GM06990 (cell line): ENCODE measurements around the gene GFPT1.

Experiments
- DNase-seq: peaks from one replicate; pipeline ENCODE4 v3.0.0-alpha.2; 2011; ENCODE audit not compliant: insufficient read length; ENCODE audit errors: extremely low read depth
- H3K27me3 ChIP-seq: replicated peaks from 2 replicates; pipeline ENCODE4 v1.6.0; 2011; ENCODE audit warnings: low read length; ENCODE audit not compliant: control insufficient read depth, insufficient read depth
- H3K36me3 ChIP-seq: 2 replicates; pipeline ENCODE4 v1.5.1; 2011; ENCODE audit warnings: low read length; ENCODE audit not compliant: control insufficient read depth, insufficient read depth
- H3K4me3 ChIP-seq: replicated peaks from 2 replicates; pipeline ENCODE4 v1.5.1; 2011; ENCODE audit warnings: low read depth, mild to moderate bottlenecking, control low read depth, low read length
- CTCF ChIP-seq: IDR thresholded peaks from 2 replicates; pipeline ENCODE4 v1.5.1; 2011; ENCODE audit warnings: low read length, control low read depth, mild to moderate bottlenecking, inconsistent platforms; ENCODE audit not compliant: insufficient read depth, poor library complexity, severe bottlenecking

GFPT1 gene

GRCh38 chr2:69316550-69316949 lies 70.5 kb downstream of the GFPT1 start:
- peaks cover 2% of the 10 kb centered on the region; the same call in 1 of the 2 replicates for H3K36me3 ChIP-seq
- no peaks in the 10 kb centered on the region for H3K27me3 ChIP-seq
- H3K4me3 ChIP-seq, result no peak overlapping the region
- DNase-seq, result no peak
- no peak for TF ChIP-seq CTCF

GRCh38 chr2:69315160-69315761 lies 71.8 kb downstream of the GFPT1 start:
- no peak overlapping the region for H3K4me3 ChIP-seq
- peaks cover 2% of the 10 kb centered on the region; the same call in 1 of the 2 replicates for H3K36me3 ChIP-seq
- DNase-seq, result no peak
- H3K27me3 ChIP-seq, result no peaks in the 10 kb centered on the region
- no peak for TF ChIP-seq CTCF

GRCh38 chr2:69311024-69311416 lies 76.0 kb downstream of the GFPT1 start:
- Histone ChIP-seq H3K4me3 (no peak overlapping the region), H3K27me3 (no peaks in the 10 kb centered on the region; the same call in 1 of the 2 replicates), H3K36me3 (no peaks in the 10 kb centered on the region)
- no peak for TF ChIP-seq CTCF
- no peak for DNase-seq

- no peak for DNase-seq
- TF ChIP-seq CTCF, result no peak
- no peak overlapping the region for H3K4me3 ChIP-seq
- no peaks in the 10 kb centered on the region; the same call in 1 of the 2 replicates for H3K27me3 ChIP-seq
- H3K36me3 ChIP-seq, result no peaks in the 10 kb centered on the region
Observed at GRCh38 chr2:69310111-69311023, 76.7 kb downstream of the GFPT1 start.

GRCh38 chr2:69309351-69310110 lies 77.5 kb downstream of the GFPT1 start:
- no peak for TF ChIP-seq CTCF
- H3K4me3 ChIP-seq, result no peak overlapping the region
- no peaks in the 10 kb centered on the region for H3K36me3 ChIP-seq
- DNase-seq, result no peak
- no peaks in the 10 kb centered on the region; the same call in 1 of the 2 replicates for H3K27me3 ChIP-seq
